Pancreas (tissue), 10 donors: Measurements from ENCODE around the gene GNPTAB. TPM values are rescaled to one million over a fixed set of nuclear protein-coding genes. Genes with fewer than 3 reads are reported as not detected.

Experiments used
- ATAC-seq, 4 donors: fragments of 200-7000 bp; cut with Tn5 transposase; one replicate each; pipeline versions ENCODE4 v1.8.0 to v1.9.1; 2020; ENCODE audit warnings: mild to moderate bottlenecking in 4 of 4, moderate library complexity in 4 of 4
- DNase-seq, 6 donors: peaks; one replicate each; pipeline ENCODE4 v3.0.0-alpha.2; 2020
- FAIRE-seq: peaks from 2 replicates; lab custom pipeline; 2012; peaks lifted over from hg19 to GRCh38; lab: Jason Lieb, UNC
- H3K27ac ChIP-seq, 4 donors: fragments of 200-600 bp; sonication (generic); 1 replicate in 3 of 4; 2 replicates in 1 of 4; pipeline versions ENCODE4 v1.5.0 to v1.8.0; 2020
- H3K27me3 ChIP-seq, 4 donors: fragments of 200-600 bp; one replicate each; pipeline ENCODE4 v1.8.0; 2021
- H3K36me3 ChIP-seq, 3 donors: fragments of 200-600 bp; sonication (generic) in 1 of 3; one replicate each; pipeline versions ENCODE4 v1.5.0 to v1.8.0; 2020 to 2021
- H3K4me1 ChIP-seq, 3 donors: fragments of 200-600 bp; one replicate each; pipeline ENCODE4 v1.8.0; 2021
- H3K4me3 ChIP-seq, 4 donors: fragments of 200-600 bp; sonication (generic) in 2 of 4; one replicate each; pipeline versions ENCODE4 v1.5.0 to v1.8.0; 2020 to 2021
- H3K9me3 ChIP-seq, 4 donors: fragments of 200-600 bp; one replicate each; pipeline ENCODE4 v1.8.0; 2021
- WGBS, 2 donors: extraction: QIAGEN DNeasy Blood & Tissue Kit; methylation state at CpG; one replicate each; pipeline ENCODE4 v1.1.7; 2013; 5-methylcytosine and 5-hydroxymethylcytosine counted together
- intact Hi-C, 3 donors: fragments of 100-400 bp; cut with DNase I; formaldehyde crosslinking; loops; one replicate each; pipeline versions ENCODE4 v1.11.1 to v1.14.2; 2022
- polyA plus RNA-seq, 2 donors: library from polyadenylated mRNA; stranded (reverse); fragments of 200-250 nt; gene quantifications; one replicate each; pipeline ENCODE4 v1.2.3, GENCODE V29; 2013
- total RNA-seq, 6 donors: library from RNA; stranded (reverse); fragmentation: NEBNext Ultra II Directional in 4 of 6; extraction: Animal tissue kit (Norgen Biotek cat#: 25700) in 4 of 6; gene quantifications; one replicate each; pipeline versions ENCODE4 v1.2.1 to v1.2.4, GENCODE V29; 2021 to 2023
- TF ChIP-seq, protein P1 (sequence below), 4 donors: fragments of 200-600 bp; sonication (generic) in 3 of 4; IDR thresholded peaks; one replicate each; pipeline versions ENCODE4 v1.5.0 to v1.8.0; 2021; ENCODE audit warnings: antibody characterized with exemption in 4 of 4
- donor health status: healthy with polysubstance abuse.
- donor health status: DM: no; HTN: no; CAD: no; lungs with moderate emphysema.
- donor health status: DM: no; HTN: no; CAD: no.
- donor health status: control.
- donor health status: control.
- donor health status: Bipolar disorder and iron deficiency.
- donor health status: DM: yes; HTN: yes; CAD: no.
- donor health status: DM: no; HTN: no; CAD: no.
- donor health status: DM: no; HTN: no; CAD: no.
- donor health status: DM: yes; HTN: yes; CAD: no.

Gene GNPTAB
- total and polyA plus RNA-seq, 8 donors, result 5.4 to 27.7 (median 12.2) TPM

DNA sequence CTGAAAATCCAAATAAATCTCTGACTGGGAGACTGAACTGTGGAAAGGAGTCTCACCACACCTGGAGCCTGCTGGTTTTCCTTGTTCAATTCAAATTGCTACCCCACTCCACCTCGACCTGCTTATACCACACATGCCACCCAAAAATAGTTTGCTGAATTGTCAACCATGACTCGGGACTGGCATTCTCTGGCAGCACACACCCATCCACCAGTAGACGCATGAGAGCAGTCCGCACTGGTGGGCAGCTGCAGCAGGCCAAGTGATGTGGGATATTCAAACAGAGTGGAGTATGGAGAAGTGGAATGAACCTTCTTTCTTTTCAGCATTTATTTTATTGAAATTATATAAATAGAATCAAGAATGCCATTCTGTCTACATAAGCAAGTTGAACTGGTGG is 52.8 kb downstream of the GNPTAB start:
- no peak for ATAC-seq
- TF ChIP-seq, protein P1, sequence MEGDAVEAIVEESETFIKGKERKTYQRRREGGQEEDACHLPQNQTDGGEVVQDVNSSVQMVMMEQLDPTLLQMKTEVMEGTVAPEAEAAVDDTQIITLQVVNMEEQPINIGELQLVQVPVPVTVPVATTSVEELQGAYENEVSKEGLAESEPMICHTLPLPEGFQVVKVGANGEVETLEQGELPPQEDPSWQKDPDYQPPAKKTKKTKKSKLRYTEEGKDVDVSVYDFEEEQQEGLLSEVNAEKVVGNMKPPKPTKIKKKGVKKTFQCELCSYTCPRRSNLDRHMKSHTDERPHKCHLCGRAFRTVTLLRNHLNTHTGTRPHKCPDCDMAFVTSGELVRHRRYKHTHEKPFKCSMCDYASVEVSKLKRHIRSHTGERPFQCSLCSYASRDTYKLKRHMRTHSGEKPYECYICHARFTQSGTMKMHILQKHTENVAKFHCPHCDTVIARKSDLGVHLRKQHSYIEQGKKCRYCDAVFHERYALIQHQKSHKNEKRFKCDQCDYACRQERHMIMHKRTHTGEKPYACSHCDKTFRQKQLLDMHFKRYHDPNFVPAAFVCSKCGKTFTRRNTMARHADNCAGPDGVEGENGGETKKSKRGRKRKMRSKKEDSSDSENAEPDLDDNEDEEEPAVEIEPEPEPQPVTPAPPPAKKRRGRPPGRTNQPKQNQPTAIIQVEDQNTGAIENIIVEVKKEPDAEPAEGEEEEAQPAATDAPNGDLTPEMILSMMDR (IDR thresholded peaks at IDR 0.05), result no peak
- Histone ChIP-seq H3K27ac (no peak overlapping the region), H3K27me3 (no peaks in the 10 kb centered on the region), H3K36me3 (no peaks in the 10 kb centered on the region), H3K9me3 (no peaks in the 10 kb centered on the region), H3K4me3 (no peak overlapping the region), H3K4me1 (no peaks in the 10 kb centered on the region)
- no peak for FAIRE-seq
- WGBS, 2 donors, result 77 to 79% methylated on average over 4 of the region's 4 CpGs
- no peak for DNase-seq
- intact Hi-C loops, result loop anchor here in 1 of 3 donors (5.0 kb wide), 1 partner anchor 59 kb away; no protein-coding TSS in a partner anchor

DNA sequence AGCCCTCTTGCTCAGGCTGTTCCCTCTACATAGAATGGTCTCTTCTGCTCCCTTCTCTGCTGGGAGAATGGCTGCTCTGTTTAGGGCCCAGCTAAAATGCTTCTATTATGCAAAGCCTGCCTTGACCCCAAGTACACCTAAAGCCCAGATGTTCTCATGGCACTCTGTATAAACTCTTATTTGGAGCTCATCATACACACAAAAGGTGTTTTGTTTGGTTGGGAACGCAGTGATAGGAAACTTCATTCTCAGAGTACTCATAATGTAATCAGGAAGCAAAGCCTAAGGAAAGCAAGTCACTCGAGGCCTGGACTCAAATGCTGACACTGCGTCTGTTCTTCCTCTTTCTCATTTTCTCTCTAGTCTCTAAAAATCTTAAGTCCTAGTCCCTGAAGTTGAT is 53.3 kb downstream of the GNPTAB start:
- intact Hi-C loops, result loop anchor here in 1 of 3 donors (5.0 kb wide), 1 partner anchor 60 kb away; no protein-coding TSS in a partner anchor
- no peak overlapping the region for H3K27ac ChIP-seq
- TF ChIP-seq, protein P1 (IDR thresholded peaks at IDR 0.05), result no peak
- H3K4me3 ChIP-seq, result no peak overlapping the region
- WGBS, 2 donors, result 68 to 69% methylated on average over 3 of the region's 3 CpGs
- no peak for DNase-seq
- peak in 2 of 4 donors; percentile 24 to 36 for ATAC-seq
- H3K4me1 ChIP-seq, result no peaks in the 10 kb centered on the region
- H3K27me3 ChIP-seq, result no peaks in the 10 kb centered on the region
- FAIRE-seq, result no peak
- no peaks in the 10 kb centered on the region for H3K9me3 ChIP-seq
- no peaks in the 10 kb centered on the region for H3K36me3 ChIP-seq

DNA sequence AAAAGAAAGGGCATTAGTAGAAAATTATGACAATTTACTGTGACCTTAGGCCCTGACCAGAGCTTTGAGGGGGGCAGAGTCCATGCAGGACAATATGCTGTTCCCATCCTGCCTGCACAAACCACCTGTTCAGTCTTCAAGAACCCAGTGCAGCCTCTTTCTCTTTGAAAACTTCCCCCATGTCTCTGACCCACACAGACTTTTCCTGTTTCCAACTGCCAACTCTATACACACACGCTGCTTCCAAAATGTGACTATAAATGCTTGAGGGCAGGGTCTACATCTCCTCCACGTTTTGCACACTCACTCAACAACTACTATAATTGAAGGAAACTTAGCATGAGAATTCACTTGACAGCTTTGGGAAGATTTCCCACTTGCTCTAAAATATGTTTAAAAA is 54.9 kb downstream of the GNPTAB start:
- TF ChIP-seq, protein P1 (IDR thresholded peaks at IDR 0.05), result no peak

DNA sequence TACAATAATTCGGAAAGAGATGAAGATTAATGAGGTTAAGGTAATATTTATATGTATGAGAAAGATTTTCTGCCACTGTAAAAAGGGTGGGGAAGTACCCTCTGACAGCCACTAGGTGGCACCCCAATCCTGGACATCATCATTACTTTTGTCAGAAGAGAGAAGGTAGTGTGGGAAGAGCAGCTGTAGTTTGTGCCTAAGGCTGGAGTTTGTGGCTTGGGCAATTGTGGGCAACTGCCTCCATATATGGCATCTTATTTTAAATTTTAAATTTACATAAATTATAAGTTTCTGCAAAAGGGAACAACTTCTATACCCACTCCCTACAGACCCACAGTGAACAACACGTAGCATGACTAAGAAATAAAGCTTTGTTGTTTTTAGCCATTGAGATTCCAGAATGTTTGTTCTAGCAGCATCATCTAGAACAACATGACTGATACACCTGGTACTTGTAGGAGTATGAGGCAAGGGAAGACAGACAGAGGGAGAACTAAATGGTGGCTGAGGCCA is 57.1 kb downstream of the GNPTAB start:
- Histone ChIP-seq H3K36me3 (peaks cover 0 to 6% (median 0%) of the 10 kb centered on the region in 3 donors), H3K4me3 (no peak overlapping the region), H3K9me3 (no peaks in the 10 kb centered on the region), H3K4me1 (peaks cover 0 to 1% (median 0%) of the 10 kb centered on the region in 3 donors), H3K27ac (no peak overlapping the region), H3K27me3 (no peaks in the 10 kb centered on the region)
- TF ChIP-seq, protein P1 (IDR thresholded peaks at IDR 0.05), result peak; percentile 89 to 97 (median 95)
- intact Hi-C loops, result no loop called here
- DNase-seq (peak in 5 of 6 donors; percentile 33 to 67 (median 44)), ATAC-seq (peak; percentile 79 to 96 (median 94)), FAIRE-seq (peak; percentile 87)
- WGBS, 2 donors, result 45 to 51% methylated on average over 2 of the region's 2 CpGs

More for the DNA sequence above, 54.9 kb downstream of the GNPTAB start:
- intact Hi-C loops, result loop anchor here in 1 of 3 donors (5.0 kb wide), 1 partner anchor 61 kb away; no protein-coding TSS in a partner anchor
- no peaks in the 10 kb centered on the region for H3K27me3 ChIP-seq
- FAIRE-seq (no peak), DNase-seq (no peak), ATAC-seq (no peak)
- no peaks in the 10 kb centered on the region for H3K36me3 ChIP-seq
- H3K4me3 ChIP-seq, result no peak overlapping the region
- no peaks in the 10 kb centered on the region for H3K9me3 ChIP-seq
- no peak overlapping the region for H3K27ac ChIP-seq
- no peaks in the 10 kb centered on the region for H3K4me1 ChIP-seq
- whole genome bisulfite sequencing, 2 donors, result 60 to 71% methylated on average over 2 of the region's 2 CpGs
